RWPE1 (cell line): Measurements from ENCODE around the gene XG.
"Not testable (repeated sequence)": the region's sequence is repeated elsewhere in the genome, so short reads cannot be mapped to it uniquely, and the experiment has no call there.

Experiments
- CTCF ChIA-PET: fragments of 350-600 bp; sonication (Branson Sonifier 250); formaldehyde crosslinking; extraction: SDS; loops from one replicate; lab custom pipeline; 2021; lab: Yijun Ruan, JAX
- POLR2A ChIA-PET: fragments of 400-600 bp; formaldehyde crosslinking; extraction: SDS; loops from one replicate; lab custom pipeline; 2020; ENCODE audit warnings: antibody characterized with exemption; ENCODE audit not compliant: low non-redundant PET; lab: Yijun Ruan, JAX
- DNase-seq: peaks from one replicate; pipeline ENCODE4 v3.0.0; 2012; ENCODE audit warnings: low spot score
- H3K27ac ChIP-seq: fragments of 450-650 bp; 2 replicates; pipeline ENCODE4 v1.5.1; 2017
- TF ChIP-seq, protein P1 (sequence below): fragments of 450-650 bp; conservative IDR thresholded peaks from 2 replicates; pipeline ENCODE4 v1.5.1; 2017; ENCODE audit warnings: low read depth, mild to moderate bottlenecking

Gene XG, protein sequence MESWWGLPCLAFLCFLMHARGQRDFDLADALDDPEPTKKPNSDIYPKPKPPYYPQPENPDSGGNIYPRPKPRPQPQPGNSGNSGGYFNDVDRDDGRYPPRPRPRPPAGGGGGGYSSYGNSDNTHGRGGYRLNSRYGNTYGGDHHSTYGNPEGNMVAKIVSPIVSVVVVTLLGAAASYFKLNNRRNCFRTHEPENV

DNA sequence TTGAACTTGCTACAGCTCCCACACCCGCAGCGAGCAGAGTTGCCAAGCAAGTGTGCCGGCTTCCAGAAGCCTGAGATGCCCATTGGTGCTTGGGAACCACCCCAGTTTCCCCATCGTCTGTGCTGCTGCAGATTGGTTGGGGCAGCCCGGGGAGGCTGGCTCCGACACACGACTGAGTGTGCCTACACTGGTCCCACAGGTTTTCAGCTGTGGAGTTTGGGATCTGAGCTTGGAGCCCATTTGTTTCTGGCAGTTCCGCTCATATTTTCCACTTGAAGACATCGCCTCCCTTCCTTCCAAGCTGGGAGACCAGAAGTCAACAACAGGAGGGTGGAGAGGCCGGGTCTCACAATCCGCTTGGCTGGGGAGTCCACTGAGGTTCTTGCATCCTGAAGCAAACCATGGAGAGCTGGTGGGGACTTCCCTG is at the start of gene XG:
XG (plus strand) TSS at position 167 of the 427 bp plus-strand sequence; CDS start at position 402, 235 bp downstream.
- H3K27ac ChIP-seq, CTCF ChIA-PET, DNase-seq, POLR2A ChIA-PET: not testable (repeated sequence)

DNA sequence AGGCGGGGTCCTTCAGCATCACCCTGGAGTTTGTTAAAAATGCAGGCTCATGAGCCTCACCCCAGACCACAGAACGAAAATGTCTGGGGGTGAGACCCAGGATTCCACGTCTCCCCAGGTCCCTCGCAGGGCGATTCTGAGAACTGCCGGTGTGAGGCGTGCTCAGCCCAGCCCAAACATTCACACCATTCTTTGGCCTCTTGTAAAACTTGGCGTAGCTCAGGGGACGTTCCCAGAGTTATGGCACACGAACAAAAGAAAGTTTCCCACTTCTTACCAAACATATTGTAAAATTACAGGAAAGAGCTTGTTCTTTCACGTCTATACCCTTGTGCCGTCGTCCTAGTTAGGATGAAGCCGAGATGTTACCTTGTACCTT is 47.9 kb upstream of the XG start:
- TF ChIP-seq, protein P1, sequence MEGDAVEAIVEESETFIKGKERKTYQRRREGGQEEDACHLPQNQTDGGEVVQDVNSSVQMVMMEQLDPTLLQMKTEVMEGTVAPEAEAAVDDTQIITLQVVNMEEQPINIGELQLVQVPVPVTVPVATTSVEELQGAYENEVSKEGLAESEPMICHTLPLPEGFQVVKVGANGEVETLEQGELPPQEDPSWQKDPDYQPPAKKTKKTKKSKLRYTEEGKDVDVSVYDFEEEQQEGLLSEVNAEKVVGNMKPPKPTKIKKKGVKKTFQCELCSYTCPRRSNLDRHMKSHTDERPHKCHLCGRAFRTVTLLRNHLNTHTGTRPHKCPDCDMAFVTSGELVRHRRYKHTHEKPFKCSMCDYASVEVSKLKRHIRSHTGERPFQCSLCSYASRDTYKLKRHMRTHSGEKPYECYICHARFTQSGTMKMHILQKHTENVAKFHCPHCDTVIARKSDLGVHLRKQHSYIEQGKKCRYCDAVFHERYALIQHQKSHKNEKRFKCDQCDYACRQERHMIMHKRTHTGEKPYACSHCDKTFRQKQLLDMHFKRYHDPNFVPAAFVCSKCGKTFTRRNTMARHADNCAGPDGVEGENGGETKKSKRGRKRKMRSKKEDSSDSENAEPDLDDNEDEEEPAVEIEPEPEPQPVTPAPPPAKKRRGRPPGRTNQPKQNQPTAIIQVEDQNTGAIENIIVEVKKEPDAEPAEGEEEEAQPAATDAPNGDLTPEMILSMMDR: peak; percentile 85
- CTCF ChIA-PET: no interaction called here
- POLR2A ChIA-PET: no interaction called here
- DNase-seq: no peak
- H3K27ac ChIP-seq: peak overlapping the region; percentile 81

DNA sequence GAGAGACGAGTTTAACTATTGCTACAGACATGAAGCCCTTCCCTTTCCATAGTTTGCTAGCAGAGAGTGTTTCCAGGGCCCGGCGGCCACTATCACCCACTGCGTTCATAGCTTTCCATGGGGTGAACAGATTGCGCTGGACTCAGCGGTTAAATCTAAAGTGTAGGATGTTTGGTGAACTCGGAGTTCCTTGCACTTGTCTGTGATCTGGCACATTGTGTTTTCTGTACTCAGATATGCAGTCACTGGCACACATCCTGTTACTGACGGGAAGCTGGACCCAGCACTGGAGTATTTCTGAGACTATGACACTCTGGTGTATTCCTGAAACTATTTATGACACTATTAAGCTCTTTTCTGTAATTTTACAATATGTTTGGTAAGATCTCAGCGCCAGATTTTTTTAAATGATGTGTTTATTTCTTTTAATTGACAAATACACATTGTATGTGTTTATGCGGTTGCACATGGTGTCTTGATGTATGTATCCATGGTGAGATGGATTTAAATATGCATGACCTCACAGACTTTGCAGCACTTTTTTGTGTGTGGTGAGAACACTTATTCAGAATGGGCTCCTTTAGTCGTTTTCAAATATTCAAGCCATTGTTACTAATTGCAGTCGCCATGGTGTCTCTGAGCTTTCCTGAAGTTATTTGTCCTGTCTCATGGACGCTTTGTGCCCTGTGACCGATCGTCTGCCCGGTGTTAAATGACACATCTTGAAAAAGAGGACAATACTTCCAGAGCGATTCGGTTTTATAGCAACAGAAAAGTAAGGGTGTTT is 46.6 kb upstream of the XG start:
- ChIA-PET POLR2A (no interaction called here), CTCF (no interaction called here)
- H3K27ac ChIP-seq: peak overlapping the region; percentile 81
- TF ChIP-seq, protein P1: no peak
- DNase-seq: no peak

DNA sequence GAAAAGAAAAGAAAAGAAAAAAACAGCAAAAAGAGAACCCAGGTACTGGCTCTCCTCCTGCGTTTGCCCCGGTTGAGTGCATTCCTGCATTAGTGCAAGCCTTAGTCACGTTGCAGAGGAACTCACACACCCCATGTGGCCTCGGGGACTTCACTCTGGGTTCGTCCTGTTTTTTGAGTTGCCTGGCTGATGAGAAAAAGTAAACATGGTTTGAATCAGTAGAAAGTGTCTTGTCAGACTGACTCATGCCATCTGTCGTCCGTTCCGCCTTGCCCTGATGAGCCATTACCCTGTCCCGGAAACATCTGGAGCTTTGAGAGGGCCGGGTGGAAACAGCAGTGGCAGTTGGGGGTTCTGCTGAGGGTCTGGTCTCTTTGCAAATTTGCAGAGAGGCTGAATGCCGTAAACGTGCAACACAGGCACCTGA is 44.5 kb upstream of the XG start:
- POLR2A ChIA-PET: no interaction called here

DNA sequence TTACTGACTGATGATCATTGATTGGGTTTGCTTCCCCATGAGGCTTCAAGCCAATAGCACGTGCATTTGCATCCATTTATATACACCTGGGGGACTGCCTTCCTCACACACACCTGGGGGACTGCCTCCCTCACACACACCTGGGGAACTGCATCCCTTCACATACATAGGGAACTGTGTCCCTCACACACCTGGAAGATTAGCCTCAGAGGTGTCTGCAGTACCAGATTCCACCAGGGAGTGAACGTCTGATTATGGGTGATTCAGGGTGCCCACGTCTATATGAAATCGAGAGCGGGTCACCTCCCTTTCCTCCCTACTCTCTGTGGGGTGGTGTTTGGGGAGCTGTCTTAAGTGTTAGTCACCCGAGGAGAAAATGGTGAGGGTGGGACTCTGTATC is 43.8 kb upstream of the XG start:
- no peak for DNase-seq
- TF ChIP-seq, protein P1: no peak
- POLR2A ChIA-PET: no interaction called here
- peak overlapping the region; percentile 98 for H3K27ac ChIP-seq
- CTCF ChIA-PET: no interaction called here

More for the DNA sequence above, 44.5 kb upstream of the XG start:
- CTCF ChIA-PET: no interaction called here
- TF ChIP-seq, protein P1: no peak
- peak; percentile 74 for DNase-seq
- peak overlapping the region; percentile 98 for H3K27ac ChIP-seq

DNA sequence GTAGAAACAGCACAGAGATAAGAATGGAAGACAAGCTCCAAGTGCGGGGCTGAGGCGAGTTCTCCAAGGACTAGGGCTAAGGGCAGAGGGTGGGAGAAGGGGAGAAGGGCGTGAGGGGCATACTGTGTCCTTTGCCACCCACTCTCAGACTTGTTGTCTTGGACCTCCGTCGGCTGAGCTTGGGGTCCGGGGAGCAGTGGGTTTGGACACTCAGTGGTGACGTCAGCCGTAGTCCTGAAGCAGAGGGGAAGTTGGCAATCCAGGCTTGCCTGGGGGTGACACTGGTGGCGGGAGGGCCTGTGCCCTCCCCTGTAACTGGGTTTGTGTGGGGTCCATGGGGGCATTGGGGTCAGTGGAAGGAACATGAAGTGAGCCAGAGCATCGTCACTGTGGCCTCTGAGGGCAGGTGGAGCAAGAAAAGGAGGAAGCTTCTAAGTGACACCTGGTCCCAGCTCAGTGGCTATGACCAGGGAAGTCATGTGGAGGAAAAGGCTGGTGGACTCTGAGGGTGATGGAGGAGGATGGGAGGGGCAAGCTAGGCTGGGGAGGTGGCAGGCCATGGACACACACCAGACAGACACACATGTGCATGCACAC is 43.1 kb upstream of the XG start:
- no peak for DNase-seq
- CTCF ChIA-PET: no interaction called here
- TF ChIP-seq, protein P1: no peak
- H3K27ac ChIP-seq: peak overlapping the region; percentile 98
- POLR2A ChIA-PET: no interaction called here
